ENCODE measurements around the gene AGAP2. TPM values are rescaled to one million over a fixed set of nuclear protein-coding genes. Genes with fewer than 3 reads are reported as not detected.

AGAP2 gene
- total RNA-seq, 1 donor: 0.72 TPM

- DNase-seq (ENCODE audit: insufficient read length, low spot score, missing footprints): peak; percentile 53
- peaks cover 11% of the 10 kb centered on the region for H3K36me3 ChIP-seq (ENCODE audit: insufficient read depth, low read length)
- no peaks in the 10 kb centered on the region for H4K20me1 ChIP-seq (ENCODE audit: insufficient read depth, low read length)
- no peaks in the 10 kb centered on the region for H3K9me3 ChIP-seq (ENCODE audit: low read depth, low read length)
- H3K4me2 ChIP-seq (ENCODE audit: insufficient read depth, low read length): no peak overlapping the region
- no peak for TF ChIP-seq CTCF (IDR thresholded peaks at IDR 0.05; ENCODE audit: extremely low read depth, low read depth, low read length)
- peaks cover 53% of the 10 kb centered on the region for H3K27me3 ChIP-seq (ENCODE audit: insufficient read depth, low read length)
- H2AFZ ChIP-seq (ENCODE audit: low read length): no peak overlapping the region
- peaks cover 12% of the 10 kb centered on the region for H3K79me2 ChIP-seq (ENCODE audit: insufficient read depth, low read length)
- H3K4me3 ChIP-seq (ENCODE audit: insufficient read depth, low read length): no peak overlapping the region
- H3K4me1 ChIP-seq (ENCODE audit: insufficient read depth, low read length): peaks cover 7% of the 10 kb centered on the region
- no peak overlapping the region for H3K27ac ChIP-seq (ENCODE audit: low read depth, low read length)
These were observed 3.5 kb upstream of the AGAP2 start for GRCh38 chr12:57741844-57742738.

- TF ChIP-seq CTCF (IDR thresholded peaks at IDR 0.05; ENCODE audit: extremely low read depth, low read depth, low read length): no peak
- H3K27me3 ChIP-seq (ENCODE audit: insufficient read depth, low read length): peaks cover 60% of the 10 kb centered on the region
- H3K4me3 ChIP-seq (ENCODE audit: insufficient read depth, low read length): no peak overlapping the region
These were observed 2.9 kb upstream of the AGAP2 start for GRCh38 chr12:57741413-57741789.

GRCh38 chr12:57740656-57741412 lies 2.3 kb upstream of the AGAP2 start:
- H3K4me3 ChIP-seq (ENCODE audit: insufficient read depth, low read length): no peak overlapping the region
- no peak for TF ChIP-seq CTCF (IDR thresholded peaks at IDR 0.05; ENCODE audit: extremely low read depth, low read depth, low read length)
- DNase-seq (ENCODE audit: insufficient read length, low spot score, missing footprints): peak; percentile 65
- peaks cover 9% of the 10 kb centered on the region for H3K79me2 ChIP-seq (ENCODE audit: insufficient read depth, low read length)
- peaks cover 14% of the 10 kb centered on the region for H3K4me1 ChIP-seq (ENCODE audit: insufficient read depth, low read length)
- H3K27ac ChIP-seq (ENCODE audit: low read depth, low read length): no peak overlapping the region
- no peaks in the 10 kb centered on the region for H3K36me3 ChIP-seq (ENCODE audit: insufficient read depth, low read length)
- H3K27me3 ChIP-seq (ENCODE audit: insufficient read depth, low read length): peaks cover 65% of the 10 kb centered on the region
- H3K4me2 ChIP-seq (ENCODE audit: insufficient read depth, low read length): no peak overlapping the region
- no peaks in the 10 kb centered on the region for H4K20me1 ChIP-seq (ENCODE audit: insufficient read depth, low read length)
- H3K9me3 ChIP-seq (ENCODE audit: low read depth, low read length): no peaks in the 10 kb centered on the region
- no peak overlapping the region for H2AFZ ChIP-seq (ENCODE audit: low read length)

More at GRCh38 chr12:57741413-57741789, 2.9 kb upstream of the AGAP2 start:
- DNase-seq (ENCODE audit: insufficient read length, low spot score, missing footprints): no peak
- no peak overlapping the region for H2AFZ ChIP-seq (ENCODE audit: low read length)
- H3K27ac ChIP-seq (ENCODE audit: low read depth, low read length): no peak overlapping the region
- H3K79me2 ChIP-seq (ENCODE audit: insufficient read depth, low read length): peaks cover 12% of the 10 kb centered on the region
- H4K20me1 ChIP-seq (ENCODE audit: insufficient read depth, low read length): no peaks in the 10 kb centered on the region
- no peak overlapping the region for H3K4me2 ChIP-seq (ENCODE audit: insufficient read depth, low read length)
- peaks cover 11% of the 10 kb centered on the region for H3K4me1 ChIP-seq (ENCODE audit: insufficient read depth, low read length)
- no peaks in the 10 kb centered on the region for H3K9me3 ChIP-seq (ENCODE audit: low read depth, low read length)
- H3K36me3 ChIP-seq (ENCODE audit: insufficient read depth, low read length): peaks cover 4% of the 10 kb centered on the region
